ENCODE measurements around the gene CITED2.

DNA sequence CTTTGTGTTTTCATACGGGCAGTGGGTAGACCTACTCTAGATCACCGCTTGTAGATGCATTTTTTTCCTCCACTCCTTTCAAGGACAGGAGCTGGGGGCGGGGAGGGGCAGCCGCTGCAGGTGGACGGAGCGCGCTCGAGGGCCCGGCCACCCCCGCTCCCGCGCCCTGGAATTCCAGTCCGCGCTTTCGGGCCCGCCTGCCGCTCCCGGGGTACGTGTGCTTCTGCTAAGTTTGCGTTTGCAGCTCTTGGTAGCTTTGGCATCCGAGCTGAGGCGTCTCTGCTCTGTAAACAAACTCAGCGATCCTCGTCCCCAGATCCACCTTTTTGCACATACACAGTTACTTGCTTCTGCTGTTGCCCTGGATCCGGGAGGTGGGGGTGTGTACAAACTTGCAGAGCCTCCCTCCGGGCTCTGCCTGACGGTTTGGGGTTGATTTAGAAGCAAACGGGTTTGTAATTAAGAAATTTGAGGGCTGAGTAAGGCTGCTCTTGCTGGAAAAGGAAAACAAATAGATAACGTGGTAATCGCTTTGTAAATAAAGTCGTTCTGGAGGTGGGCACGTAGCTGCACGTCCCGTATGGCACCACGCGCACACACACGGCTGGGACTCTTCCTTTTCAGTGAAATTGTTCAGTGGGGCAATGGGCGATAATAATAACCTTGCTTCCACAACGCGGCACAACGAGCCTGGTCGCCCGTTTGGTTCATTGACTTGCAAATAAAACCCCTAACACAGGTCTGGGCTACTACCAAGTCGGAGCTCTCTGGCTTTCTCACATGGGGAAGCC is 973 bp upstream of the CITED2 start:
- TF ChIP-seq, protein P1, sequence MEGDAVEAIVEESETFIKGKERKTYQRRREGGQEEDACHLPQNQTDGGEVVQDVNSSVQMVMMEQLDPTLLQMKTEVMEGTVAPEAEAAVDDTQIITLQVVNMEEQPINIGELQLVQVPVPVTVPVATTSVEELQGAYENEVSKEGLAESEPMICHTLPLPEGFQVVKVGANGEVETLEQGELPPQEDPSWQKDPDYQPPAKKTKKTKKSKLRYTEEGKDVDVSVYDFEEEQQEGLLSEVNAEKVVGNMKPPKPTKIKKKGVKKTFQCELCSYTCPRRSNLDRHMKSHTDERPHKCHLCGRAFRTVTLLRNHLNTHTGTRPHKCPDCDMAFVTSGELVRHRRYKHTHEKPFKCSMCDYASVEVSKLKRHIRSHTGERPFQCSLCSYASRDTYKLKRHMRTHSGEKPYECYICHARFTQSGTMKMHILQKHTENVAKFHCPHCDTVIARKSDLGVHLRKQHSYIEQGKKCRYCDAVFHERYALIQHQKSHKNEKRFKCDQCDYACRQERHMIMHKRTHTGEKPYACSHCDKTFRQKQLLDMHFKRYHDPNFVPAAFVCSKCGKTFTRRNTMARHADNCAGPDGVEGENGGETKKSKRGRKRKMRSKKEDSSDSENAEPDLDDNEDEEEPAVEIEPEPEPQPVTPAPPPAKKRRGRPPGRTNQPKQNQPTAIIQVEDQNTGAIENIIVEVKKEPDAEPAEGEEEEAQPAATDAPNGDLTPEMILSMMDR (IDR thresholded peaks at IDR 0.05; ENCODE audit: insufficient read depth, low read depth, low read length): no peak
- TF ChIP-seq EZH2 (IDR thresholded peaks at IDR 0.05; ENCODE audit: insufficient read depth, low read length): no peak
